ENCODE data around the gene DIPK2B. TPM values are rescaled to one million over a fixed set of nuclear protein-coding genes. Genes with fewer than 3 reads are reported as not detected.

DIPK2B gene
- total and polyA plus RNA-seq, 4 donors = 6.8 to 31.9 (median 13.4) TPM

- Histone ChIP-seq H3K4me3 (no peak overlapping the region), H3K9ac (ENCODE audit: insufficient read depth in 1 of 2, low read length in 2 of 2) (no peak overlapping the region), H3K27me3 (ENCODE audit: control insufficient read depth in 3 of 3, insufficient read depth in 3 of 3, low read length in 2 of 3) (peaks cover 0 to 12% (median 11%) of the 10 kb centered on the region in 3 donors), H3K4me1 (ENCODE audit: control insufficient read depth in 5 of 5, insufficient read depth in 5 of 5, low read length in 5 of 5) (no peaks in the 10 kb centered on the region), H3K36me3 (ENCODE audit: control insufficient read depth in 4 of 4, insufficient read depth in 4 of 4, low read length in 4 of 4) (peaks cover 0 to 4% (median 0%) of the 10 kb centered on the region in 4 donors), H3K9me3 (ENCODE audit: control insufficient read depth in 4 of 4, insufficient read depth in 3 of 4, low read length in 3 of 4) (peaks cover 0 to 5% (median 0%) of the 10 kb centered on the region in 4 donors), H3K27ac (ENCODE audit: low read depth in 1 of 2, low read length in 1 of 2) (no peak overlapping the region)
- WGBS, 2 donors = 77 to 89% methylated on average over 2 to 4 of the region's 4 CpGs
- TF ChIP-seq, protein P1, sequence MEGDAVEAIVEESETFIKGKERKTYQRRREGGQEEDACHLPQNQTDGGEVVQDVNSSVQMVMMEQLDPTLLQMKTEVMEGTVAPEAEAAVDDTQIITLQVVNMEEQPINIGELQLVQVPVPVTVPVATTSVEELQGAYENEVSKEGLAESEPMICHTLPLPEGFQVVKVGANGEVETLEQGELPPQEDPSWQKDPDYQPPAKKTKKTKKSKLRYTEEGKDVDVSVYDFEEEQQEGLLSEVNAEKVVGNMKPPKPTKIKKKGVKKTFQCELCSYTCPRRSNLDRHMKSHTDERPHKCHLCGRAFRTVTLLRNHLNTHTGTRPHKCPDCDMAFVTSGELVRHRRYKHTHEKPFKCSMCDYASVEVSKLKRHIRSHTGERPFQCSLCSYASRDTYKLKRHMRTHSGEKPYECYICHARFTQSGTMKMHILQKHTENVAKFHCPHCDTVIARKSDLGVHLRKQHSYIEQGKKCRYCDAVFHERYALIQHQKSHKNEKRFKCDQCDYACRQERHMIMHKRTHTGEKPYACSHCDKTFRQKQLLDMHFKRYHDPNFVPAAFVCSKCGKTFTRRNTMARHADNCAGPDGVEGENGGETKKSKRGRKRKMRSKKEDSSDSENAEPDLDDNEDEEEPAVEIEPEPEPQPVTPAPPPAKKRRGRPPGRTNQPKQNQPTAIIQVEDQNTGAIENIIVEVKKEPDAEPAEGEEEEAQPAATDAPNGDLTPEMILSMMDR (IDR thresholded peaks at IDR 0.05; ENCODE audit: control extremely low read depth, extremely low read depth) = no peak
- DNase-seq (no peak), ATAC-seq (ENCODE audit: insufficient read depth, low FRiP score) (no peak)
Observed at GRCh38 chrX:45154033-45154360, 46.7 kb downstream of the DIPK2B start.
